ENCODE data around the gene GLMP. TPM values are rescaled to one million over a fixed set of nuclear protein-coding genes. Genes with fewer than 3 reads are reported as not detected.

GLMP gene
- total and polyA plus RNA-seq, 2 of the 13 experiments (the other 11 are each of a cell fraction or from before 2014, with no cell fraction given) = 44.6 to 75.8 TPM

- in situ Hi-C loops (cut with HindIII; ENCODE audit: extremely low pct_ligation_motif_present, low pct_unique_long_range_greater_than_20kb) (no loop called here), intact Hi-C loops (cut with micrococcal nuclease; ENCODE audit: unreplicated experiment) (no loop called here)
- FAIRE-seq (no peak), ATAC-seq (no peak), DNase-seq (ENCODE audit: low spot score) (no peak)
- Histone ChIP-seq H3K4me2 (ENCODE audit: low read depth, low read length) (no peak overlapping the region), H3K27me3 (ENCODE audit: control insufficient read depth in 1 of 2, insufficient read depth in 2 of 2, low read length in 2 of 2) (no peaks in the 10 kb centered on the region), H3K4me1 (ENCODE audit: insufficient read depth, low read length) (peaks cover 34% of the 10 kb centered on the region), H3K79me2 (ENCODE audit: insufficient read depth, low read length) (no peaks in the 10 kb centered on the region), H3K27ac (ENCODE audit: extremely low read length, insufficient read depth, low read length) (no peak overlapping the region), H3K9ac (ENCODE audit: insufficient read depth, low read depth, low read length) (no peak overlapping the region), H3K9me3 (ENCODE audit: low read length) (no peaks in the 10 kb centered on the region), H4K20me1 (ENCODE audit: insufficient read depth, low read length) (no peaks in the 10 kb centered on the region), H3K36me3 (replicated peaks in 1 of 2; ENCODE audit: control insufficient read depth in 1 of 2, insufficient read depth in 2 of 2, low read length in 2 of 2) (peaks cover 28 to 51% of the 10 kb centered on the region in 2 experiments; a peak in 4 of 5 replicates), H3K4me3 (replicated peaks in 1 of 3; ENCODE audit: insufficient read depth in 1 of 3, low read depth in 2 of 3, low read length in 3 of 3) (no peak overlapping the region), H2AFZ (ENCODE audit: low read length) (no peak overlapping the region)
- WGBS (ENCODE audit: low lambda C conversion rate) = 94% methylated on average over 4 of the region's 5 CpGs
- ChIA-PET POLR2A (no interaction called here), CTCF (ENCODE audit: low intra/inter-chr PET ratio, low total read pairs) (no interaction called here)
- no TSS peak for BruUV-seq (replicated peaks)
- peak; percentile 68 for TF ChIP-seq AGO2 (optimal IDR thresholded peaks at IDR 0.05; ENCODE audit: low read depth, low read length)
- TF ChIP-seq IRX3 (CRISPR knock-in tag; IDR thresholded peaks at IDR 0.05; ENCODE audit: borderline replicate concordance, low read depth) = no peak
Observed at GRCh38 chr1:156249593-156249992, 45.9 kb downstream of the GLMP start.

DNA sequence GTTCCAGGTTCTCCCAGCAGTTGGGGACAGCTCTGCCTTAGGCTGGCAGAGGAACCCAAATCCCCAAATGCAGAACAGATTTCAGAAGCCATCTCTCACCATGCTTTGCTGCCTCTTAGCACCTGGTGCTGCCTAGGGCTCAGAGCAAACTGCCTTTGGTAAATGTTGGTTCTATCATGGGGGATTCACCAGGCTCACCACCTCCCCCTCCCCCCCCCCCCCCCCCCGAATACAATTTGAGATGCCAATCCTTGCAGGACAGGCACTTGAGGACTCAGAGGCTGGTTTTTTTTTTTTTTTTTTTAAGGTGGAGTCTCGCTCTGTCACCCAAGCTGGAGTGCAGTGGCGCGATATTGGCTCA lies 47.2 kb downstream of the GLMP start:
- no peaks in the 10 kb centered on the region for H3K79me2 ChIP-seq (ENCODE audit: insufficient read depth, low read length)
- H4K20me1 ChIP-seq (ENCODE audit: insufficient read depth, low read length) = no peaks in the 10 kb centered on the region
- no peak overlapping the region for H3K4me3 ChIP-seq (replicated peaks in 1 of 3; ENCODE audit: insufficient read depth in 1 of 3, low read depth in 2 of 3, low read length in 3 of 3)
- H3K36me3 ChIP-seq (replicated peaks in 1 of 2; ENCODE audit: control insufficient read depth in 1 of 2, insufficient read depth in 2 of 2, low read length in 2 of 2) = peaks cover 22 to 40% of the 10 kb centered on the region in 2 experiments; a peak in 4 of 5 replicates
- in situ Hi-C loops (cut with HindIII; ENCODE audit: extremely low pct_ligation_motif_present, low pct_unique_long_range_greater_than_20kb) (no loop called here), intact Hi-C loops (cut with micrococcal nuclease; ENCODE audit: unreplicated experiment) (no loop called here)
- no peaks in the 10 kb centered on the region for H3K27me3 ChIP-seq (ENCODE audit: control insufficient read depth in 1 of 2, insufficient read depth in 2 of 2, low read length in 2 of 2)
- FAIRE-seq (no peak), ATAC-seq (no peak), DNase-seq (ENCODE audit: low spot score) (no peak)
- no TSS peak for BruUV-seq (replicated peaks)
- ChIA-PET CTCF (ENCODE audit: low intra/inter-chr PET ratio, low total read pairs) (no interaction called here), POLR2A (interaction anchor here (0.6 to 2.4 kb wide), 4 partner anchors 14 to 97 kb away, joined by 4 to 9 read pairs (median 6); partner anchors contain the start of genes PMF1 and SMG5)
- no peak overlapping the region for H3K9ac ChIP-seq (ENCODE audit: insufficient read depth, low read depth, low read length)
- H3K27ac ChIP-seq (ENCODE audit: extremely low read length, insufficient read depth, low read length) = peak overlapping the region; percentile 58
- peak overlapping the region; percentile 27; the same call in 1 of the 2 replicates for H3K4me2 ChIP-seq (ENCODE audit: low read depth, low read length)
- no peaks in the 10 kb centered on the region for H3K9me3 ChIP-seq (ENCODE audit: low read length)
- 83% methylated on average over 4 of the region's 4 CpGs for whole genome bisulfite sequencing (ENCODE audit: low lambda C conversion rate)
- H2AFZ ChIP-seq (ENCODE audit: low read length) = no peak overlapping the region
- TF ChIP-seq KLF6 (CRISPR knock-in tag; IDR thresholded peaks at IDR 0.05) (no peak), PCBP1 (IDR thresholded peaks at IDR 0.05; ENCODE audit: borderline replicate concordance, low read depth, low read length) (0 out of 2 replicates have a peak, but pooled peaks have one; percentile 14)
- H3K4me1 ChIP-seq (ENCODE audit: insufficient read depth, low read length) = peaks cover 34% of the 10 kb centered on the region
